Memory B cell (primary cell): Measurements from ENCODE around the gene RNF25.
A peak's percentile ranks its signal among the peaks of the same experiment; 100 is the strongest.

Experiments used
- ATAC-seq: fragments of 150-1000 bp; cut with Tn5 transposase; 2 replicates; pipeline ENCODE4 v1.10.0; 2021; ENCODE audit warnings: low read depth, mild to moderate bottlenecking, moderate library complexity
- DNase-seq, 2 donors: peaks; one replicate each; pipeline ENCODE4 v3.0.0; 2022; ENCODE audit warnings: low spot score in 2 of 2
- H3K27ac Mint-ChIP-seq: one replicate; pipeline ENCODE4 v1.8.0; 2022; ENCODE audit warnings: mild to moderate bottlenecking, moderate library complexity, mixed read lengths
- H3K27me3 Mint-ChIP-seq: one replicate; pipeline ENCODE4 v1.8.0; 2022; ENCODE audit warnings: mixed read lengths
- H3K36me3 Mint-ChIP-seq: one replicate; pipeline ENCODE4 v1.8.0; 2022; ENCODE audit warnings: mild to moderate bottlenecking, mixed read lengths
- H3K4me1 Mint-ChIP-seq: one replicate; pipeline ENCODE4 v1.8.0; 2022; ENCODE audit warnings: mixed read lengths
- H3K4me3 Mint-ChIP-seq: one replicate; pipeline ENCODE4 v1.8.0; 2022; ENCODE audit warnings: mild to moderate bottlenecking, moderate library complexity, mixed read lengths
- H3K9me3 Mint-ChIP-seq: one replicate; pipeline ENCODE4 v1.8.0; 2022; ENCODE audit warnings: mixed read lengths

RNF25 gene

GRCh38 chr2:218659258-218659987, 12.4 kb downstream of the RNF25 start, which contains the start of the genes BCS1L and ZNF142:
TSS of gene BCS1L (plus strand) at chr2:218659683. CDS start at chr2:218660988, 1,305 bp downstream.
TSS of gene ZNF142 (minus strand) at chr2:218659623. CDS start at chr2:218656429, 3,194 bp downstream.
- peaks cover 21% of the 10 kb centered on the region for H3K36me3 Mint-ChIP-seq
- peak within 1 kb of the TSS; percentile 73 for H3K27ac Mint-ChIP-seq
- H3K4me3 Mint-ChIP-seq: peak within 1 kb of the TSS; percentile 90
- no peaks in the 10 kb centered on the region for H3K9me3 Mint-ChIP-seq
- H3K27me3 Mint-ChIP-seq: no peaks in the 10 kb centered on the region
- peak; percentile 96 for ATAC-seq
- DNase-seq: peak; percentile 91 to 92
- peaks cover 26% of the 10 kb centered on the region for H3K4me1 Mint-ChIP-seq

GRCh38 chr2:218658671-218659257, 13.0 kb downstream of the RNF25 start:
- DNase-seq (peak; percentile 21 to 31), ATAC-seq (peak; percentile 38)
- Mint-ChIP-seq H3K27ac (peak overlapping the region; percentile 73), H3K27me3 (no peaks in the 10 kb centered on the region), H3K4me1 (peaks cover 26% of the 10 kb centered on the region), H3K36me3 (peaks cover 18% of the 10 kb centered on the region), H3K4me3 (peak overlapping the region; percentile 90), H3K9me3 (no peaks in the 10 kb centered on the region)

GRCh38 chr2:218655751-218656150, 16.1 kb downstream of the RNF25 start:
- Mint-ChIP-seq H3K9me3 (no peaks in the 10 kb centered on the region), H3K4me3 (no peak overlapping the region), H3K27me3 (no peaks in the 10 kb centered on the region), H3K27ac (no peak overlapping the region), H3K4me1 (peaks cover 27% of the 10 kb centered on the region), H3K36me3 (peaks cover 15% of the 10 kb centered on the region)
- DNase-seq (no peak), ATAC-seq (no peak)

- Mint-ChIP-seq H3K27ac (no peak overlapping the region), H3K27me3 (no peaks in the 10 kb centered on the region), H3K4me1 (peaks cover 5% of the 10 kb centered on the region), H3K9me3 (no peaks in the 10 kb centered on the region), H3K36me3 (peaks cover 28% of the 10 kb centered on the region), H3K4me3 (no peak overlapping the region)
- no peak for ATAC-seq
- no peak for DNase-seq
Observed at GRCh38 chr2:218648787-218649100, 23.1 kb downstream of the RNF25 start.

GRCh38 chr2:218648088-218648786, 23.6 kb downstream of the RNF25 start:
- no peaks in the 10 kb centered on the region for H3K9me3 Mint-ChIP-seq
- H3K4me3 Mint-ChIP-seq: no peak overlapping the region
- peaks cover 28% of the 10 kb centered on the region for H3K36me3 Mint-ChIP-seq
- no peak overlapping the region for H3K27ac Mint-ChIP-seq
- peaks cover 5% of the 10 kb centered on the region for H3K4me1 Mint-ChIP-seq
- no peaks in the 10 kb centered on the region for H3K27me3 Mint-ChIP-seq
- DNase-seq (peak; percentile 36 to 37), ATAC-seq (peak; percentile 75)

GRCh38 chr2:218645126-218645525, 26.7 kb downstream of the RNF25 start:
- no peak overlapping the region for H3K4me3 Mint-ChIP-seq
- peaks cover 3% of the 10 kb centered on the region for H3K4me1 Mint-ChIP-seq
- peaks cover 15% of the 10 kb centered on the region for H3K36me3 Mint-ChIP-seq
- ATAC-seq: no peak
- H3K27me3 Mint-ChIP-seq: no peaks in the 10 kb centered on the region
- DNase-seq: no peak
- H3K9me3 Mint-ChIP-seq: no peaks in the 10 kb centered on the region
- H3K27ac Mint-ChIP-seq: no peak overlapping the region

GRCh38 chr2:218644721-218645120, 27.1 kb downstream of the RNF25 start:
- Mint-ChIP-seq H3K36me3 (peaks cover 14% of the 10 kb centered on the region), H3K27ac (no peak overlapping the region), H3K9me3 (no peaks in the 10 kb centered on the region), H3K4me3 (no peak overlapping the region), H3K27me3 (no peaks in the 10 kb centered on the region), H3K4me1 (peaks cover 3% of the 10 kb centered on the region)
- no peak for ATAC-seq
- no peak for DNase-seq

- ATAC-seq (no peak), DNase-seq (no peak)
- Mint-ChIP-seq H3K4me3 (no peak overlapping the region), H3K27me3 (no peaks in the 10 kb centered on the region), H3K36me3 (peaks cover 16% of the 10 kb centered on the region), H3K4me1 (peaks cover 3% of the 10 kb centered on the region), H3K9me3 (no peaks in the 10 kb centered on the region), H3K27ac (no peak overlapping the region)
Observed at GRCh38 chr2:218643751-218644310, 28.0 kb downstream of the RNF25 start.

GRCh38 chr2:218642786-218643185, 29.0 kb downstream of the RNF25 start:
- Mint-ChIP-seq H3K36me3 (peaks cover 18% of the 10 kb centered on the region), H3K27ac (no peak overlapping the region), H3K4me1 (no peaks in the 10 kb centered on the region), H3K4me3 (no peak overlapping the region), H3K9me3 (no peaks in the 10 kb centered on the region), H3K27me3 (no peaks in the 10 kb centered on the region)
- ATAC-seq (no peak), DNase-seq (no peak)

- peaks cover 22% of the 10 kb centered on the region for H3K36me3 Mint-ChIP-seq
- no peaks in the 10 kb centered on the region for H3K9me3 Mint-ChIP-seq
- DNase-seq: no peak
- ATAC-seq: no peak
- H3K27me3 Mint-ChIP-seq: no peaks in the 10 kb centered on the region
- no peak overlapping the region for H3K4me3 Mint-ChIP-seq
- no peaks in the 10 kb centered on the region for H3K4me1 Mint-ChIP-seq
- no peak overlapping the region for H3K27ac Mint-ChIP-seq
Observed at GRCh38 chr2:218642121-218642656, 29.6 kb downstream of the RNF25 start.

GRCh38 chr2:218638372-218638771, 33.4 kb downstream of the RNF25 start:
- H3K36me3 Mint-ChIP-seq: peaks cover 22% of the 10 kb centered on the region
- no peak overlapping the region for H3K4me3 Mint-ChIP-seq
- ATAC-seq (no peak), DNase-seq (no peak)
- no peaks in the 10 kb centered on the region for H3K27me3 Mint-ChIP-seq
- no peak overlapping the region for H3K27ac Mint-ChIP-seq
- no peaks in the 10 kb centered on the region for H3K9me3 Mint-ChIP-seq
- H3K4me1 Mint-ChIP-seq: no peaks in the 10 kb centered on the region

GRCh38 chr2:218635719-218636118, 36.1 kb downstream of the RNF25 start:
- no peaks in the 10 kb centered on the region for H3K27me3 Mint-ChIP-seq
- DNase-seq (no peak), ATAC-seq (no peak)
- peaks cover 22% of the 10 kb centered on the region for H3K36me3 Mint-ChIP-seq
- no peaks in the 10 kb centered on the region for H3K9me3 Mint-ChIP-seq
- H3K27ac Mint-ChIP-seq: no peak overlapping the region
- no peaks in the 10 kb centered on the region for H3K4me1 Mint-ChIP-seq
- H3K4me3 Mint-ChIP-seq: no peak overlapping the region

GRCh38 chr2:218631837-218632236, 40.0 kb downstream of the RNF25 start:
- Mint-ChIP-seq H3K27me3 (no peaks in the 10 kb centered on the region), H3K9me3 (no peaks in the 10 kb centered on the region), H3K4me3 (no peak overlapping the region), H3K36me3 (peaks cover 6% of the 10 kb centered on the region), H3K27ac (no peak overlapping the region), H3K4me1 (no peaks in the 10 kb centered on the region)
- DNase-seq (no peak), ATAC-seq (no peak)

- no peak overlapping the region for H3K4me3 Mint-ChIP-seq
- no peak for DNase-seq
- no peaks in the 10 kb centered on the region for H3K9me3 Mint-ChIP-seq
- H3K27ac Mint-ChIP-seq: no peak overlapping the region
- ATAC-seq: no peak
- no peaks in the 10 kb centered on the region for H3K4me1 Mint-ChIP-seq
- H3K27me3 Mint-ChIP-seq: no peaks in the 10 kb centered on the region
- no peaks in the 10 kb centered on the region for H3K36me3 Mint-ChIP-seq
Observed at GRCh38 chr2:218627939-218628338, 43.9 kb downstream of the RNF25 start.
